ENCODE results near the gene OR56B4. TPM values are rescaled to one million over a fixed set of nuclear protein-coding genes. Genes with fewer than 3 reads are reported as not detected.
"Not testable (repeated sequence)": the region's sequence is repeated elsewhere in the genome, so short reads cannot be mapped to it uniquely, and the experiment has no call there.

Gene OR56B4
- polyA plus RNA-seq (ENCODE audit: insufficient read length in 12 of 12), result not detected
- long read RNA-seq, donor 1, result 0 reads
- long read RNA-seq, donor 2, result 0 reads
- long read RNA-seq, donor 3, result 0 reads
- long read RNA-seq, donor 4, result 0 reads
- long read RNA-seq, donor 5, result 0 reads
- long read RNA-seq, donor 6, result 0 reads
- long read RNA-seq, donor 7, result 0 reads
- long read RNA-seq, donor 8, partial matches to known transcripts, result 0 of 1 reads
- long read RNA-seq, donor 8, other reads (novel, unspliced or antisense), result 0 of 1 reads
- long read RNA-seq, donor 9, result 0 reads
- long read RNA-seq, donor 10, result 0 reads
- long read RNA-seq, donor 11, result 0 reads

GRCh38 chr11:6107384-6107783, at the start of gene OR56B4:
OR56B4 (plus strand) TSS chr11:6107684; CDS start chr11:6107779, 95 bp downstream.
- not testable (repeated sequence) for DNase-seq

- DNase-seq, result no peak
These were observed 46.0 kb upstream of the OR56B4 start for GRCh38 chr11:6061475-6061874.

GRCh38 chr11:6062691-6063358, 44.7 kb upstream of the OR56B4 start:
- no peak for DNase-seq

GRCh38 chr11:6067502-6067901, 40.0 kb upstream of the OR56B4 start:
- no peak for DNase-seq

GRCh38 chr11:6076443-6076842, 31.0 kb upstream of the OR56B4 start:
- DNase-seq, result not testable (repeated sequence)

- DNase-seq, result no peak
These were observed 29.8 kb upstream of the OR56B4 start for GRCh38 chr11:6077723-6078122.

GRCh38 chr11:6079463-6079862, 28.0 kb upstream of the OR56B4 start:
- DNase-seq, result no peak

GRCh38 chr11:6083129-6083528, 24.4 kb upstream of the OR56B4 start:
- no peak for DNase-seq

GRCh38 chr11:6084587-6084986, 22.9 kb upstream of the OR56B4 start:
- DNase-seq, result no peak

- no peak for DNase-seq
These were observed 13.3 kb upstream of the OR56B4 start for GRCh38 chr11:6094186-6094585.

GRCh38 chr11:6095798-6096197, 11.7 kb upstream of the OR56B4 start:
- DNase-seq, result no peak

- no peak for DNase-seq
These were observed 11.1 kb upstream of the OR56B4 start for GRCh38 chr11:6096417-6096816.

GRCh38 chr11:6099577-6099976, 7.9 kb upstream of the OR56B4 start:
- DNase-seq, result no peak

- no peak for DNase-seq
These were observed 2.5 kb downstream of the OR56B4 start for GRCh38 chr11:6110011-6110410.

- DNase-seq, result no peak
These were observed 4.2 kb downstream of the OR56B4 start for GRCh38 chr11:6111673-6112072.

GRCh38 chr11:6116638-6117037, 9.2 kb downstream of the OR56B4 start:
- no peak for DNase-seq

GRCh38 chr11:6124245-6124644, 16.8 kb downstream of the OR56B4 start:
- DNase-seq, result no peak

- DNase-seq, result no peak
These were observed 20.4 kb downstream of the OR56B4 start for GRCh38 chr11:6127881-6128280.

- no peak for DNase-seq
These were observed 21.5 kb downstream of the OR56B4 start for GRCh38 chr11:6129011-6129410.

GRCh38 chr11:6129635-6130034, 22.2 kb downstream of the OR56B4 start:
- DNase-seq, result no peak

- DNase-seq, result no peak
These were observed 24.9 kb downstream of the OR56B4 start for GRCh38 chr11:6132431-6132830.

GRCh38 chr11:6135936-6136335, 28.5 kb downstream of the OR56B4 start:
- DNase-seq, result not testable (repeated sequence)

GRCh38 chr11:6142936-6143335, 35.5 kb downstream of the OR56B4 start:
- DNase-seq, result no peak

GRCh38 chr11:6143737-6144136, 36.3 kb downstream of the OR56B4 start:
- not testable (repeated sequence) for DNase-seq

Data from muscle of arm (tissue), 14 donors.